HEK293 (cell line): ENCODE measurements around the gene NT5DC2.

ENCODE experiments used
- CTCF ChIA-PET: fragments of 350-600 bp; formaldehyde crosslinking; extraction: SDS; loops from one replicate; lab custom pipeline; 2021; ENCODE audit warnings: antibody characterized with exemption; lab: Yijun Ruan, JAX
- POLR2A ChIA-PET: fragments of 300-600 bp; formaldehyde crosslinking; extraction: SDS; loops from one replicate; lab custom pipeline; 2020; ENCODE audit warnings: antibody characterized with exemption, inconsistent platforms; lab: Yijun Ruan, JAX
- H3K27ac ChIP-seq: fragments of 200-500 bp; sonication (Bioruptor generic); 2 replicates; pipeline ENCODE4 v1.5.1; 2014; ENCODE audit warnings: low read depth, low read length, control low read depth, inconsistent platforms; ENCODE audit errors: extremely low read depth
- H3K36me3 ChIP-seq, 2 experiments: fragments of 200-500 bp in 1 of 2; sonication (Bioruptor generic) in 1 of 2; 1 replicate in 1 of 2; 2 replicates in 1 of 2; pipeline ENCODE4 v1.5.1; 2014 to 2017; ENCODE audit warnings: inconsistent platforms in 2 of 2, low read length in 2 of 2; ENCODE audit not compliant: control insufficient read depth in 2 of 2, insufficient read depth in 1 of 2
- H3K4me1 ChIP-seq: fragments of 200-500 bp; sonication (Bioruptor generic); 2 replicates; pipeline ENCODE4 v1.5.1; 2014; ENCODE audit warnings: mild to moderate bottlenecking, low read length, inconsistent platforms; ENCODE audit not compliant: control insufficient read depth, insufficient read depth
- H3K4me3 ChIP-seq: 2 replicates; pipeline ENCODE4 v1.5.1; 2011; ENCODE audit warnings: low read depth, mild to moderate bottlenecking, control low read depth, low read length, moderate library complexity
- H3K9me3 ChIP-seq: fragments of 200-500 bp; sonication (Bioruptor generic); 2 replicates; pipeline ENCODE4 v1.5.1; 2014; ENCODE audit warnings: low read depth, low read length, inconsistent platforms; ENCODE audit not compliant: control insufficient read depth, insufficient read depth
- GLI2 ChIP-seq: fragments of 450-650 bp; formaldehyde crosslinking; IDR thresholded peaks from 2 replicates; pipeline ENCODE4; 2017; ENCODE audit warnings: missing biosample characterization, missing genetic modification characterization, low read depth, borderline replicate concordance
- IKZF3 ChIP-seq: fragments of 450-650 bp; IDR thresholded peaks from 2 replicates; pipeline ENCODE4 v1.5.0; 2018; ENCODE audit warnings: missing biosample characterization, mild to moderate bottlenecking, missing genetic modification characterization, moderate library complexity
- KLF1 ChIP-seq: fragments of 450-650 bp; formaldehyde crosslinking; IDR thresholded peaks from 2 replicates; pipeline ENCODE4 v1.5.1; 2016; ENCODE audit warnings: missing biosample characterization, missing genetic modification characterization
- KLF8 ChIP-seq: fragments of 450-650 bp; formaldehyde crosslinking; IDR thresholded peaks from 2 replicates; pipeline ENCODE4 v1.5.1; 2016; ENCODE audit warnings: missing biosample characterization, missing genetic modification characterization
- KLF9 ChIP-seq: fragments of 450-650 bp; formaldehyde crosslinking; IDR thresholded peaks from 2 replicates; pipeline ENCODE4 v1.5.1; 2016; ENCODE audit warnings: missing biosample characterization, missing genetic modification characterization, low read depth
- SP2 ChIP-seq: fragments of 450-650 bp; formaldehyde crosslinking; IDR thresholded peaks from 2 replicates; pipeline ENCODE4 v1.5.1; 2016; ENCODE audit warnings: missing biosample characterization, missing genetic modification characterization
- SP3 ChIP-seq: fragments of 450-650 bp; formaldehyde crosslinking; IDR thresholded peaks from 2 replicates; pipeline ENCODE4 v1.5.1; 2016; ENCODE audit warnings: missing biosample characterization, missing genetic modification characterization
- ZBTB1 ChIP-seq: fragments of 450-650 bp; formaldehyde crosslinking; IDR thresholded peaks from 2 replicates; pipeline ENCODE4 v1.5.1; 2016; ENCODE audit warnings: missing biosample characterization, missing genetic modification characterization
- ZBTB48 ChIP-seq: fragments of 450-650 bp; formaldehyde crosslinking; IDR thresholded peaks from 2 replicates; pipeline ENCODE4 v1.5.1; 2016; ENCODE audit warnings: missing biosample characterization, missing genetic modification characterization
- ZBTB7A ChIP-seq: fragments of 450-650 bp; formaldehyde crosslinking; IDR thresholded peaks from 2 replicates; pipeline ENCODE4 v1.5.1; 2016; ENCODE audit warnings: low read depth, missing biosample characterization, missing genetic modification characterization
- ZFP3 ChIP-seq: fragments of 450-650 bp; formaldehyde crosslinking; IDR thresholded peaks from 2 replicates; pipeline ENCODE4 v1.5.1; 2016; ENCODE audit warnings: low read depth, missing biosample characterization, missing genetic modification characterization
- ZNF10 ChIP-seq: fragments of 450-650 bp; formaldehyde crosslinking; IDR thresholded peaks from 2 replicates; pipeline ENCODE4 v1.5.1; 2017; ENCODE audit warnings: missing biosample characterization, missing genetic modification characterization
- ZNF184 ChIP-seq: fragments of 450-650 bp; IDR thresholded peaks from 2 replicates; pipeline ENCODE4 v1.5.1; 2018; ENCODE audit warnings: missing biosample characterization, mild to moderate bottlenecking, missing genetic modification characterization
- ZNF221 ChIP-seq: fragments of 450-650 bp; formaldehyde crosslinking; IDR thresholded peaks from 2 replicates; pipeline ENCODE4 v1.5.1; 2017; ENCODE audit warnings: missing biosample characterization, missing genetic modification characterization, borderline replicate concordance
- ZNF473 ChIP-seq: fragments of 450-650 bp; formaldehyde crosslinking; IDR thresholded peaks from 2 replicates; pipeline ENCODE4 v1.5.1; 2017; ENCODE audit warnings: missing biosample characterization, missing genetic modification characterization
- ZNF529 ChIP-seq: fragments of 450-650 bp; formaldehyde crosslinking; IDR thresholded peaks from 2 replicates; pipeline ENCODE4 v1.5.1; 2017; ENCODE audit warnings: missing genetic modification characterization, missing biosample characterization; ENCODE audit not compliant: insufficient replicate concordance
- ZNF549 ChIP-seq: fragments of 450-650 bp; IDR thresholded peaks from 2 replicates; pipeline ENCODE4 v1.5.1; 2018; ENCODE audit warnings: missing biosample characterization, missing genetic modification characterization, mild to moderate bottlenecking, inconsistent platforms, moderate library complexity
- ZNF571 ChIP-seq: fragments of 450-650 bp; formaldehyde crosslinking; IDR thresholded peaks from 2 replicates; pipeline ENCODE4 v1.5.0; 2017; ENCODE audit warnings: missing biosample characterization, missing genetic modification characterization
- ZNF596 ChIP-seq: fragments of 450-650 bp; IDR thresholded peaks from 2 replicates; pipeline ENCODE4 v1.5.0; 2018; ENCODE audit warnings: missing biosample characterization, mild to moderate bottlenecking, missing genetic modification characterization, moderate library complexity
- ZNF623 ChIP-seq: fragments of 450-650 bp; formaldehyde crosslinking; IDR thresholded peaks from 2 replicates; pipeline ENCODE4 v1.5.1; 2016; ENCODE audit warnings: missing biosample characterization, missing genetic modification characterization
- ZNF707 ChIP-seq: fragments of 450-650 bp; formaldehyde crosslinking; IDR thresholded peaks from 2 replicates; pipeline ENCODE4 v1.5.1; 2016; ENCODE audit warnings: missing biosample characterization, missing genetic modification characterization
- ZNF837 ChIP-seq: fragments of 450-650 bp; formaldehyde crosslinking; IDR thresholded peaks from 2 replicates; pipeline ENCODE4 v1.5.1; 2016; ENCODE audit warnings: missing biosample characterization, missing genetic modification characterization
- ZSCAN30 ChIP-seq: fragments of 450-650 bp; IDR thresholded peaks from 2 replicates; pipeline ENCODE4 v1.5.1; 2018; ENCODE audit warnings: missing biosample characterization, mild to moderate bottlenecking, missing genetic modification characterization, moderate library complexity
- TF ChIP-seq, protein P1 (sequence below): fragments of 450-650 bp; formaldehyde crosslinking; IDR thresholded peaks from 2 replicates; pipeline ENCODE4 v1.5.1; 2016; ENCODE audit warnings: missing biosample characterization, missing genetic modification characterization
- TF ChIP-seq, protein P2 (sequence below): fragments of 450-650 bp; IDR thresholded peaks from 2 replicates; pipeline ENCODE4 v1.5.1; 2018; ENCODE audit warnings: missing biosample characterization, mild to moderate bottlenecking, missing genetic modification characterization
- TF ChIP-seq, protein P3 (sequence below): fragments of 450-650 bp; formaldehyde crosslinking; IDR thresholded peaks from 2 replicates; pipeline ENCODE4 v1.5.1; 2016; ENCODE audit warnings: missing biosample characterization, missing genetic modification characterization
- TF ChIP-seq, protein P4 (sequence below): fragments of 450-650 bp; formaldehyde crosslinking; IDR thresholded peaks from 2 replicates; pipeline ENCODE4 v1.5.1; 2016; ENCODE audit warnings: missing biosample characterization, missing genetic modification characterization, borderline replicate concordance

NT5DC2 gene

DNA sequence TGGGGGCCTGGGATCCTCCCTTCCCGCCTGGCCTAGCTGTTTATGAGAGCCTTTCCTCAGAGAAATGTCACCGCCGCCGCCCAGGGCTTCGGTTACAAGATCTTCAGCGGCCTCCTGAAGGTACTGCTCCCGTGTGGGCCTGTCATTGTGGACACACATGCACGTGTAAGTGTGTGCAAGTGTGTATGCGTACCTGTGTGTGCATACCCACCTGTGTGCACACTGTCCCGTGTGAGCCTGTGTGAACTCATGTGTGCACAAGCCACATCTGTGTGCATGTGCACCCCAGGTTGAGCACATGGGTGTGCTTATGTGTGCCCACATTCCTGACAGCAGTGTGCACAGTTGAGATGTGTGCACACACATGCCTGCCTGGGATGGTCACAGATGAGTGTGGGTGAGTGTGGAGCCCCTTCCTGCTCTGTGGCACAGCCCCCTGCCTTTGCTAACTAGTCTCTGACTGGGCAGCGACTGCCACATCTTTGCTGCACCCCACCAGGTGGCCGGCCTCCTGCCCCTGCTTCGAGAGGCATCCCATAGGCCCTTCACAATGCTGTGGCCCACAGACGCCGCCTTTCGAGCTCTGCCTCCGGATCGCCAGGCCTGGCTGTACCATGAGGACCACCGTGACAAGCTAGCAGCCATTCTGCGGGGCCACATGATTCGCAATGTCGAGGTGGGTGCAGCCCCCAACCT is 14.1 kb downstream of the NT5DC2 start:
- H3K4me3 ChIP-seq = no peak overlapping the region
- peaks cover 0 to 13% of the 10 kb centered on the region in 2 experiments; a peak in 1 of 3 replicates for H3K36me3 ChIP-seq
- POLR2A ChIA-PET = no interaction called here

GRCh38 chr3:52518723-52519444 is 14.8 kb downstream of the NT5DC2 start:
- POLR2A ChIA-PET = no interaction called here
- Histone ChIP-seq H3K27ac (no peak overlapping the region), H3K4me1 (no peaks in the 10 kb centered on the region), H3K36me3 (peaks cover 0 to 6% of the 10 kb centered on the region in 2 experiments; a peak in 1 of 3 replicates), H3K4me3 (no peak overlapping the region), H3K9me3 (no peaks in the 10 kb centered on the region)
- CTCF ChIA-PET = interaction anchor here (0.6 kb wide), 1 partner anchor 24 kb away, joined by 3 read pairs; no protein-coding TSS in a partner anchor
- 0 out of 2 replicates have a peak, but pooled peaks have one; percentile 23 for TF ChIP-seq SP3 (tag by site-specific recombination)
- peak; percentile 21 for TF ChIP-seq SP2 (tag by site-specific recombination)
- TF ChIP-seq, protein P1, sequence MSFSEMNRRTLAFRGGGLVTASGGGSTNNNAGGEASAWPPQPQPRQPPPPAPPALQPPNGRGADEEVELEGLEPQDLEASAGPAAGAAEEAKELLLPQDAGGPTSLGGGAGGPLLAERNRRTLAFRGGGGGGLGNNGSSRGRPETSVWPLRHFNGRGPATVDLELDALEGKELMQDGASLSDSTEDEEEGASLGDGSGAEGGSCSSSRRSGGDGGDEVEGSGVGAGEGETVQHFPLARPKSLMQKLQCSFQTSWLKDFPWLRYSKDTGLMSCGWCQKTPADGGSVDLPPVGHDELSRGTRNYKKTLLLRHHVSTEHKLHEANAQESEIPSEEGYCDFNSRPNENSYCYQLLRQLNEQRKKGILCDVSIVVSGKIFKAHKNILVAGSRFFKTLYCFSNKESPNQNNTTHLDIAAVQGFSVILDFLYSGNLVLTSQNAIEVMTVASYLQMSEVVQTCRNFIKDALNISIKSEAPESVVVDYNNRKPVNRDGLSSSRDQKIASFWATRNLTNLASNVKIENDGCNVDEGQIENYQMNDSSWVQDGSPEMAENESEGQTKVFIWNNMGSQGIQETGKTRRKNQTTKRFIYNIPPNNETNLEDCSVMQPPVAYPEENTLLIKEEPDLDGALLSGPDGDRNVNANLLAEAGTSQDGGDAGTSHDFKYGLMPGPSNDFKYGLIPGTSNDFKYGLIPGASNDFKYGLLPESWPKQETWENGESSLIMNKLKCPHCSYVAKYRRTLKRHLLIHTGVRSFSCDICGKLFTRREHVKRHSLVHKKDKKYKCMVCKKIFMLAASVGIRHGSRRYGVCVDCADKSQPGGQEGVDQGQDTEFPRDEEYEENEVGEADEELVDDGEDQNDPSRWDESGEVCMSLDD (tag by site-specific recombination) = no peak
- no peak for TF ChIP-seq ZFP3 (tag by site-specific recombination)
- peak; percentile 64 for TF ChIP-seq KLF9 (tag by site-specific recombination)
- TF ChIP-seq IKZF3 (tag by site-specific recombination) = no peak
- TF ChIP-seq ZBTB48 (tag by site-specific recombination) = no peak
- TF ChIP-seq KLF8 (tag by site-specific recombination) = peak; percentile 65; the same call in 1 of the 2 replicates
- TF ChIP-seq ZNF473 = no peak
- no peak for TF ChIP-seq ZBTB7A
- TF ChIP-seq, protein P2, sequence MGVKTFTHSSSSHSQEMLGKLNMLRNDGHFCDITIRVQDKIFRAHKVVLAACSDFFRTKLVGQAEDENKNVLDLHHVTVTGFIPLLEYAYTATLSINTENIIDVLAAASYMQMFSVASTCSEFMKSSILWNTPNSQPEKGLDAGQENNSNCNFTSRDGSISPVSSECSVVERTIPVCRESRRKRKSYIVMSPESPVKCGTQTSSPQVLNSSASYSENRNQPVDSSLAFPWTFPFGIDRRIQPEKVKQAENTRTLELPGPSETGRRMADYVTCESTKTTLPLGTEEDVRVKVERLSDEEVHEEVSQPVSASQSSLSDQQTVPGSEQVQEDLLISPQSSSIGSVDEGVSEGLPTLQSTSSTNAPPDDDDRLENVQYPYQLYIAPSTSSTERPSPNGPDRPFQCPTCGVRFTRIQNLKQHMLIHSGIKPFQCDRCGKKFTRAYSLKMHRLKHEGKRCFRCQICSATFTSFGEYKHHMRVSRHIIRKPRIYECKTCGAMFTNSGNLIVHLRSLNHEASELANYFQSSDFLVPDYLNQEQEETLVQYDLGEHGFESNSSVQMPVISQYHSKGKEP (tag by site-specific recombination) = no peak
- TF ChIP-seq ZSCAN30 (tag by site-specific recombination) = no peak
- peak; percentile 89 for TF ChIP-seq KLF1 (tag by site-specific recombination)
- TF ChIP-seq, protein P3, sequence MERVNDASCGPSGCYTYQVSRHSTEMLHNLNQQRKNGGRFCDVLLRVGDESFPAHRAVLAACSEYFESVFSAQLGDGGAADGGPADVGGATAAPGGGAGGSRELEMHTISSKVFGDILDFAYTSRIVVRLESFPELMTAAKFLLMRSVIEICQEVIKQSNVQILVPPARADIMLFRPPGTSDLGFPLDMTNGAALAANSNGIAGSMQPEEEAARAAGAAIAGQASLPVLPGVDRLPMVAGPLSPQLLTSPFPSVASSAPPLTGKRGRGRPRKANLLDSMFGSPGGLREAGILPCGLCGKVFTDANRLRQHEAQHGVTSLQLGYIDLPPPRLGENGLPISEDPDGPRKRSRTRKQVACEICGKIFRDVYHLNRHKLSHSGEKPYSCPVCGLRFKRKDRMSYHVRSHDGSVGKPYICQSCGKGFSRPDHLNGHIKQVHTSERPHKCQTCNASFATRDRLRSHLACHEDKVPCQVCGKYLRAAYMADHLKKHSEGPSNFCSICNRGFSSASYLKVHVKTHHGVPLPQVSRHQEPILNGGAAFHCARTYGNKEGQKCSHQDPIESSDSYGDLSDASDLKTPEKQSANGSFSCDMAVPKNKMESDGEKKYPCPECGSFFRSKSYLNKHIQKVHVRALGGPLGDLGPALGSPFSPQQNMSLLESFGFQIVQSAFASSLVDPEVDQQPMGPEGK (tag by site-specific recombination) = no peak
- TF ChIP-seq, protein P4, sequence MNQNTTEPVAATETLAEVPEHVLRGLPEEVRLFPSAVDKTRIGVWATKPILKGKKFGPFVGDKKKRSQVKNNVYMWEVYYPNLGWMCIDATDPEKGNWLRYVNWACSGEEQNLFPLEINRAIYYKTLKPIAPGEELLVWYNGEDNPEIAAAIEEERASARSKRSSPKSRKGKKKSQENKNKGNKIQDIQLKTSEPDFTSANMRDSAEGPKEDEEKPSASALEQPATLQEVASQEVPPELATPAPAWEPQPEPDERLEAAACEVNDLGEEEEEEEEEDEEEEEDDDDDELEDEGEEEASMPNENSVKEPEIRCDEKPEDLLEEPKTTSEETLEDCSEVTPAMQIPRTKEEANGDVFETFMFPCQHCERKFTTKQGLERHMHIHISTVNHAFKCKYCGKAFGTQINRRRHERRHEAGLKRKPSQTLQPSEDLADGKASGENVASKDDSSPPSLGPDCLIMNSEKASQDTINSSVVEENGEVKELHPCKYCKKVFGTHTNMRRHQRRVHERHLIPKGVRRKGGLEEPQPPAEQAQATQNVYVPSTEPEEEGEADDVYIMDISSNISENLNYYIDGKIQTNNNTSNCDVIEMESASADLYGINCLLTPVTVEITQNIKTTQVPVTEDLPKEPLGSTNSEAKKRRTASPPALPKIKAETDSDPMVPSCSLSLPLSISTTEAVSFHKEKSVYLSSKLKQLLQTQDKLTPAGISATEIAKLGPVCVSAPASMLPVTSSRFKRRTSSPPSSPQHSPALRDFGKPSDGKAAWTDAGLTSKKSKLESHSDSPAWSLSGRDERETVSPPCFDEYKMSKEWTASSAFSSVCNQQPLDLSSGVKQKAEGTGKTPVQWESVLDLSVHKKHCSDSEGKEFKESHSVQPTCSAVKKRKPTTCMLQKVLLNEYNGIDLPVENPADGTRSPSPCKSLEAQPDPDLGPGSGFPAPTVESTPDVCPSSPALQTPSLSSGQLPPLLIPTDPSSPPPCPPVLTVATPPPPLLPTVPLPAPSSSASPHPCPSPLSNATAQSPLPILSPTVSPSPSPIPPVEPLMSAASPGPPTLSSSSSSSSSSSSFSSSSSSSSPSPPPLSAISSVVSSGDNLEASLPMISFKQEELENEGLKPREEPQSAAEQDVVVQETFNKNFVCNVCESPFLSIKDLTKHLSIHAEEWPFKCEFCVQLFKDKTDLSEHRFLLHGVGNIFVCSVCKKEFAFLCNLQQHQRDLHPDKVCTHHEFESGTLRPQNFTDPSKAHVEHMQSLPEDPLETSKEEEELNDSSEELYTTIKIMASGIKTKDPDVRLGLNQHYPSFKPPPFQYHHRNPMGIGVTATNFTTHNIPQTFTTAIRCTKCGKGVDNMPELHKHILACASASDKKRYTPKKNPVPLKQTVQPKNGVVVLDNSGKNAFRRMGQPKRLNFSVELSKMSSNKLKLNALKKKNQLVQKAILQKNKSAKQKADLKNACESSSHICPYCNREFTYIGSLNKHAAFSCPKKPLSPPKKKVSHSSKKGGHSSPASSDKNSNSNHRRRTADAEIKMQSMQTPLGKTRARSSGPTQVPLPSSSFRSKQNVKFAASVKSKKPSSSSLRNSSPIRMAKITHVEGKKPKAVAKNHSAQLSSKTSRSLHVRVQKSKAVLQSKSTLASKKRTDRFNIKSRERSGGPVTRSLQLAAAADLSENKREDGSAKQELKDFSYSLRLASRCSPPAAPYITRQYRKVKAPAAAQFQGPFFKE (tag by site-specific recombination) = no peak

More for the DNA sequence above, 14.1 kb downstream of the NT5DC2 start:
- Histone ChIP-seq H3K4me1 (no peaks in the 10 kb centered on the region), H3K9me3 (no peaks in the 10 kb centered on the region), H3K27ac (no peak overlapping the region)
- CTCF ChIA-PET = no interaction called here
- TF ChIP-seq ZNF571 (tag by site-specific recombination) = no peak
- no peak for TF ChIP-seq ZNF10 (tag by site-specific recombination)
- no peak for TF ChIP-seq ZNF221 (tag by site-specific recombination)
- TF ChIP-seq GLI2 (tag by site-specific recombination) = no peak
- no peak for TF ChIP-seq ZBTB1
- no peak for TF ChIP-seq ZBTB48 (tag by site-specific recombination)
- no peak for TF ChIP-seq ZNF549
- TF ChIP-seq ZNF529 (tag by site-specific recombination) = no peak
- no peak for TF ChIP-seq ZNF837 (tag by site-specific recombination)
- no peak for TF ChIP-seq ZNF623 (tag by site-specific recombination)
- no peak for TF ChIP-seq ZNF707
- TF ChIP-seq ZNF596 = no peak
- TF ChIP-seq ZNF184 (tag by site-specific recombination) = no peak
- no peak for TF ChIP-seq ZSCAN30 (tag by site-specific recombination)
